Stimulated activated naive CD8-positive, alpha-beta T cell treated with anti-CD3 and anti-CD28 coated beads, Interleukin-15, Interleukin-2, amounts not matched to agents 100 ng/mL and 50 ng/mL, for 24 hours (primary cell): ENCODE measurements around the gene ARMH4.

Experiments used
- H3K27ac Mint-ChIP-seq: one replicate; pipeline ENCODE4 v1.8.0; 2021; ENCODE audit warnings: mild to moderate bottlenecking, mixed read lengths
- H3K27me3 Mint-ChIP-seq: one replicate; pipeline ENCODE4 v1.8.0; 2021; ENCODE audit warnings: mixed read lengths
- H3K36me3 Mint-ChIP-seq: one replicate; pipeline ENCODE4 v1.8.0; 2021; ENCODE audit warnings: low read depth, mixed read lengths
- H3K4me1 Mint-ChIP-seq: one replicate; pipeline ENCODE4 v1.8.0; 2021; ENCODE audit warnings: low read depth, mixed read lengths
- H3K4me3 Mint-ChIP-seq: one replicate; pipeline ENCODE4 v1.8.0; 2021; ENCODE audit warnings: mild to moderate bottlenecking, mixed read lengths
- H3K9me3 Mint-ChIP-seq: one replicate; pipeline ENCODE4 v1.8.0; 2021; ENCODE audit warnings: mixed read lengths

ARMH4 gene

GRCh38 chr14:58166005-58166983 is 14.3 kb upstream of the ARMH4 start:
- Mint-ChIP-seq H3K27ac (no peak overlapping the region), H3K27me3 (peaks cover 18% of the 10 kb centered on the region), H3K9me3 (no peaks in the 10 kb centered on the region), H3K36me3 (no peaks in the 10 kb centered on the region), H3K4me1 (no peaks in the 10 kb centered on the region), H3K4me3 (no peak overlapping the region)

DNA sequence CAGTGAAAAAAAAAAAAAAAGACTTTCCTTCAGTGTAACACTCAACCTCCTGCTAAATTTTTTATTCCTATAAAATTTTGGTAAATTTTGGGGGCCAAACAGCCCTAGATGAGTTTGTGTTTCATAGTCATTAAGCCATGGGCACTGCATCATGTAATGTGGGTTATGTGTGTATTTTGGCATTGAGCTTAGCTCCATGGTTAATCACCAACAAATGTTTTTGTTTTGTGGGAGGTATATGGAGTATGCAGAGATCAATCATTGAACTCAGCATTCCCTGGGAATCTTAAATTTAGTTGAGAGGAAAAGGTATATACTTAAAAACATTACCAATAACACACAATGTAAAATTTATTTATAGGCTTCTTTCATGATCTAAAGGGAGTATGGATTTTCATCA is 8.5 kb upstream of the ARMH4 start:
- Mint-ChIP-seq H3K27ac (no peak overlapping the region), H3K4me3 (no peak overlapping the region), H3K36me3 (no peaks in the 10 kb centered on the region), H3K9me3 (no peaks in the 10 kb centered on the region), H3K27me3 (peaks cover 23% of the 10 kb centered on the region), H3K4me1 (no peaks in the 10 kb centered on the region)

GRCh38 chr14:58151133-58152013 is 640 bp downstream of the ARMH4 start:
- peak overlapping the region; percentile 65 for H3K4me3 Mint-ChIP-seq
- H3K27ac Mint-ChIP-seq, result no peak overlapping the region
- H3K4me1 Mint-ChIP-seq, result peaks cover 8% of the 10 kb centered on the region
- no peaks in the 10 kb centered on the region for H3K36me3 Mint-ChIP-seq
- no peaks in the 10 kb centered on the region for H3K9me3 Mint-ChIP-seq
- H3K27me3 Mint-ChIP-seq, result peaks cover 64% of the 10 kb centered on the region

- Mint-ChIP-seq H3K4me1 (peaks cover 8% of the 10 kb centered on the region), H3K27me3 (peaks cover 68% of the 10 kb centered on the region), H3K4me3 (no peak overlapping the region), H3K27ac (no peak overlapping the region), H3K36me3 (no peaks in the 10 kb centered on the region), H3K9me3 (no peaks in the 10 kb centered on the region)
These were observed 1.7 kb downstream of the ARMH4 start for GRCh38 chr14:58150243-58150805.

- peaks cover 8% of the 10 kb centered on the region for H3K4me1 Mint-ChIP-seq
- H3K27ac Mint-ChIP-seq, result no peak overlapping the region
- no peaks in the 10 kb centered on the region for H3K36me3 Mint-ChIP-seq
- H3K4me3 Mint-ChIP-seq, result no peak overlapping the region
- H3K27me3 Mint-ChIP-seq, result peaks cover 64% of the 10 kb centered on the region
- H3K9me3 Mint-ChIP-seq, result no peaks in the 10 kb centered on the region
These were observed 2.8 kb downstream of the ARMH4 start for GRCh38 chr14:58149196-58149595.

GRCh38 chr14:58146399-58146798 is 5.6 kb downstream of the ARMH4 start:
- H3K4me3 Mint-ChIP-seq, result no peak overlapping the region
- no peak overlapping the region for H3K27ac Mint-ChIP-seq
- no peaks in the 10 kb centered on the region for H3K4me1 Mint-ChIP-seq
- H3K27me3 Mint-ChIP-seq, result peaks cover 50% of the 10 kb centered on the region
- H3K36me3 Mint-ChIP-seq, result no peaks in the 10 kb centered on the region
- H3K9me3 Mint-ChIP-seq, result no peaks in the 10 kb centered on the region

GRCh38 chr14:58145936-58146335 is 6.1 kb downstream of the ARMH4 start:
- Mint-ChIP-seq H3K27me3 (peaks cover 46% of the 10 kb centered on the region), H3K4me1 (no peaks in the 10 kb centered on the region), H3K4me3 (no peak overlapping the region), H3K36me3 (no peaks in the 10 kb centered on the region), H3K9me3 (no peaks in the 10 kb centered on the region), H3K27ac (no peak overlapping the region)

- H3K27ac Mint-ChIP-seq, result no peak overlapping the region
- no peaks in the 10 kb centered on the region for H3K36me3 Mint-ChIP-seq
- no peaks in the 10 kb centered on the region for H3K9me3 Mint-ChIP-seq
- H3K4me1 Mint-ChIP-seq, result no peaks in the 10 kb centered on the region
- peaks cover 18% of the 10 kb centered on the region for H3K27me3 Mint-ChIP-seq
- H3K4me3 Mint-ChIP-seq, result no peak overlapping the region
These were observed 8.9 kb downstream of the ARMH4 start for GRCh38 chr14:58143106-58143505.

DNA sequence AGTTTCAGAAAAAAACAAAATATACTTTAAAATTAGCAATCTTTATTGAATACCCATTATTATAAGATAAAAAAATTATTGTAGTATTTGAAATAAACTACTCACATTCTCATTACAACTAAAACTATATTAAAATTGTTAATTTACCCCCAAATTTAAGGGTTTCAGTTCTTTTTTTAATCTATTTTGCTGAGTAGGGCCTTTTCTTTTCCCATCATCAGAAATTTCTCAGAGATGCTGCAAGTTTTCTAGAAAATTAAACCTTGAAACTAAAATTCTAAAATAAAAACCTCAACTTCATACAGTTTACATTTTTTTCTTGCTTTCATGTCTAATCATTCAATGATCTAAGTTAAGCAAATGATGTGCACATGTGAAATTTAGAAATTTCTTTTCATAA is 10.1 kb downstream of the ARMH4 start:
- H3K36me3 Mint-ChIP-seq, result no peaks in the 10 kb centered on the region
- H3K9me3 Mint-ChIP-seq, result no peaks in the 10 kb centered on the region
- H3K4me1 Mint-ChIP-seq, result no peaks in the 10 kb centered on the region
- H3K27me3 Mint-ChIP-seq, result peaks cover 15% of the 10 kb centered on the region
- H3K27ac Mint-ChIP-seq, result no peak overlapping the region
- H3K4me3 Mint-ChIP-seq, result no peak overlapping the region

DNA sequence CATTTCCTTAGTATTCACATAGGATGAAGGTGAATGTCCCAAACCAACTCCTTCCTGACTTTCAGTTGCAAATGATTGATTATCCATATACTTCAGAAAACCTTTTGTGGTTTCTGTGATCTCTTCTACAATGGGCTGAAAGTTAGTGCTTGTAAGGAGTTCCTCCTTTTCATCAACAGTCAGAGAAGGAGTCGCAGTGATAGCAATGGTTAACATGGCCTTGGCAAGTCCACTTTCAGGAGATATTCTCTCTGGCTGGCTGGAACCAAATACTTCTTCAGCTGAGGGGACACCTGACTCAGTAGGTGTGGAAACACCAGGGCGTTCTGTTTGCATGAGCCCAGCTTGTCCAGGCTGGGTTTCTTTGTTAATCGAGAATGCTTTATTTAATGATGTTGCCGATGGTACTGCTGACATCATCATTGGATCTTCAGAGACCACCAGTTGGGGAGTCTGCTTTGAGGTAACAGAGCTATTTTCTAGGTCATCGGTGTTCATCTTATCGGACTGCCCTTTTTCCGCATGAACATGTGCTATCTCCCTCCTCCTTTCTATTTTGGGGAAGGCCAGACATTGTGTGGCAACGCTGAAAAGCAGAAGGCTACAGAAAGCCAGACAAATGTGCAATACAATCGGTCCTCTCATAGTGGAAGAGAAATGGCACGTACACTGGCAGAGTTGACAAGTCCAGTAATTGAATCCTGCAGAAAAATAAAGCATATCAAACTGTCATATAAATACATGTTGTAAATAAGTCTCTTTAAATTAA is 13.1 kb downstream of the ARMH4 start:
- Mint-ChIP-seq H3K27me3 (no peaks in the 10 kb centered on the region), H3K36me3 (no peaks in the 10 kb centered on the region), H3K4me3 (no peak overlapping the region), H3K9me3 (no peaks in the 10 kb centered on the region), H3K27ac (no peak overlapping the region), H3K4me1 (no peaks in the 10 kb centered on the region)

- Mint-ChIP-seq H3K4me1 (no peaks in the 10 kb centered on the region), H3K27me3 (no peaks in the 10 kb centered on the region), H3K9me3 (no peaks in the 10 kb centered on the region), H3K27ac (no peak overlapping the region), H3K4me3 (no peak overlapping the region), H3K36me3 (no peaks in the 10 kb centered on the region)
These were observed 13.8 kb downstream of the ARMH4 start for GRCh38 chr14:58138031-58138713.

DNA sequence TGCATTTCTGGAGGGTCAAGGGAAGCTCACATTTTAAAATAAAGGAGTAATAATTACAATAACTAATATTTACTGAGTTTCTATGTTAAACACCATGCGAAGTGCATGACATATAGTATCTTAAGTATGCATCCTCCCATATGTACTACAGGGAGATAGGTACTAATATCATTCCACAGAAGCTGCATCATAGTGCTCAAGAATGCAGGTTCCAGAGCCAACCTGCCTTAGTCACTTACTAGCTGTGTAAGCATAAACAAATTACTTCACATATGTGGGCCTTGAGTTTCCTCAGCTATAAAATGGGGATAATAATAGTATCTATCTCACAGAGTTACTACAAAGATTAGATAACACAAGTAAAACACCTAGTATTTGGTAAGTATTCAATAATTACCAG is 18.3 kb downstream of the ARMH4 start:
- Mint-ChIP-seq H3K4me3 (no peak overlapping the region), H3K4me1 (no peaks in the 10 kb centered on the region), H3K27ac (no peak overlapping the region), H3K9me3 (no peaks in the 10 kb centered on the region), H3K36me3 (no peaks in the 10 kb centered on the region), H3K27me3 (no peaks in the 10 kb centered on the region)

DNA sequence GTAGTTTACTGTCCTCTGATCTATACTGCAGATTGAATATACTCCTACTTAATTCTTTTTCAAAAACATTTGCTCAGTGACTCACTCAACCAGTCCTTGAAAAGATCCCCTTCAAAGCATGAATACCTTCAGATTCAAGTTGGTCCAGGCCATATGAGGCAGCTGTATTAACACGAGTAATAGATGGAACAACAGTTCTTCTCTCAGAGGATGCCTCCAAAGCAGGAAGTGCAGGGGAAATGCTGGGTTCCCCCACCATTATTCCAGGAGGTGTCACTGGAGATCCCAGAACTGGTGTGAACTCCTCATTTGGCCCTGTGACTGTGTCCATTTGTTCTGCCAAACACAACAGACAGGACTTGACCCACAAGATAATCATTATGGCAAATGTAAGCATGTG is 20.6 kb downstream of the ARMH4 start:
- H3K9me3 Mint-ChIP-seq, result no peaks in the 10 kb centered on the region
- H3K4me3 Mint-ChIP-seq, result no peak overlapping the region
- no peaks in the 10 kb centered on the region for H3K27me3 Mint-ChIP-seq
- H3K36me3 Mint-ChIP-seq, result no peaks in the 10 kb centered on the region
- no peak overlapping the region for H3K27ac Mint-ChIP-seq
- no peaks in the 10 kb centered on the region for H3K4me1 Mint-ChIP-seq
